SK-N-SH treated with all-trans-retinoic acid at 6 μM for 48 hours (cell line): Measurements from ENCODE around the gene MPI.

Source experiments
- ATAC-seq: fragments of 200-7000 bp; cut with Tn5 transposase; 3 replicates; pipeline ENCODE4 v1.9.1; 2020; ENCODE audit warnings: mild to moderate bottlenecking, moderate library complexity
- ARNTL ChIP-seq: fragments of 450-650 bp; formaldehyde crosslinking; IDR thresholded peaks from 2 replicates; pipeline ENCODE4 v1.5.0; 2020; ENCODE audit warnings: low read depth, mild to moderate bottlenecking, moderate library complexity, borderline replicate concordance
- BACH2 ChIP-seq: fragments of 250-450 bp; sonication (Bioruptor Pico); IDR thresholded peaks from 2 replicates; pipeline ENCODE4 v1.9.0; 2021; ENCODE audit warnings: mild to moderate bottlenecking, borderline replicate concordance
- CREB5 ChIP-seq: fragments of 250-450 bp; sonication (Bioruptor Pico); IDR thresholded peaks from 2 replicates; pipeline ENCODE4 v1.5.1; 2020; ENCODE audit warnings: low read depth, mild to moderate bottlenecking, moderate library complexity
- CSDC2 ChIP-seq: fragments of 250-450 bp; sonication (Bioruptor Pico); IDR thresholded peaks from 2 replicates; pipeline ENCODE4 v1.5.0; 2020; ENCODE audit warnings: mild to moderate bottlenecking, moderate library complexity
- CSRNP3 ChIP-seq: fragments of 250-450 bp; sonication (Bioruptor Pico); IDR thresholded peaks from 2 replicates; pipeline ENCODE4 v1.5.1; 2021; ENCODE audit warnings: mild to moderate bottlenecking, moderate library complexity
- ESRRG ChIP-seq: fragments of 250-450 bp; sonication (Bioruptor Pico); IDR thresholded peaks from 2 replicates; pipeline ENCODE4 v1.6.1; 2021; ENCODE audit warnings: mild to moderate bottlenecking
- GLIS3 ChIP-seq: fragments of 250-450 bp; sonication (Bioruptor Pico); IDR thresholded peaks from 2 replicates; pipeline ENCODE4 v1.5.0; 2020; ENCODE audit warnings: mild to moderate bottlenecking, moderate library complexity
- ISL1 ChIP-seq: fragments of 250-450 bp; sonication (Bioruptor Pico); IDR thresholded peaks from 2 replicates; pipeline ENCODE4 v2.1.2; 2022; ENCODE audit warnings: mild to moderate bottlenecking, moderate library complexity
- PATZ1 ChIP-seq: fragments of 250-450 bp; sonication (Bioruptor Pico); IDR thresholded peaks from 2 replicates; pipeline ENCODE4 v1.8.0; 2020; ENCODE audit warnings: mild to moderate bottlenecking, moderate library complexity, borderline replicate concordance
- PPARA ChIP-seq: fragments of 250-450 bp; sonication (Bioruptor Pico); IDR thresholded peaks from 2 replicates; pipeline ENCODE4 v1.5.0; 2020; ENCODE audit warnings: mild to moderate bottlenecking, borderline replicate concordance
- RARB ChIP-seq: fragments of 250-450 bp; sonication (Bioruptor Pico); IDR thresholded peaks from 2 replicates; pipeline ENCODE4 v1.8.0; 2021; ENCODE audit warnings: mild to moderate bottlenecking, moderate library complexity
- SNAI2 ChIP-seq: fragments of 250-450 bp; sonication (Bioruptor Pico); IDR thresholded peaks from 2 replicates; pipeline ENCODE4 v1.5.0; 2020; ENCODE audit warnings: mild to moderate bottlenecking, moderate library complexity
- TCF4 ChIP-seq: fragments of 250-450 bp; sonication (Bioruptor Pico); IDR thresholded peaks from 2 replicates; pipeline ENCODE4 v1.8.0; 2021; ENCODE audit warnings: mild to moderate bottlenecking, moderate library complexity, borderline replicate concordance
- TOX ChIP-seq: fragments of 250-450 bp; sonication (Bioruptor Pico); IDR thresholded peaks from 2 replicates; pipeline ENCODE4 v1.8.0; 2021; ENCODE audit warnings: mild to moderate bottlenecking, moderate library complexity, borderline replicate concordance
- TSHZ2 ChIP-seq: fragments of 250-450 bp; sonication (Bioruptor Pico); IDR thresholded peaks from 2 replicates; pipeline ENCODE4 v1.5.0; 2020; ENCODE audit warnings: mild to moderate bottlenecking, moderate library complexity
- ZC3H10 ChIP-seq: fragments of 250-450 bp; sonication (Bioruptor Pico); IDR thresholded peaks from 2 replicates; pipeline ENCODE4 v1.5.1; 2021; ENCODE audit warnings: mild to moderate bottlenecking, moderate library complexity
- ZFP30 ChIP-seq: fragments of 450-650 bp; formaldehyde crosslinking; IDR thresholded peaks from 2 replicates; pipeline ENCODE4 v1.5.0; 2022; ENCODE audit warnings: mild to moderate bottlenecking, moderate library complexity
- ZNF565 ChIP-seq: fragments of 450-650 bp; formaldehyde crosslinking; conservative IDR thresholded peaks from 2 replicates; pipeline ENCODE4 v1.5.0; 2020; ENCODE audit warnings: low read depth, mild to moderate bottlenecking, moderate library complexity
- ZNF70 ChIP-seq: fragments of 450-650 bp; formaldehyde crosslinking; IDR thresholded peaks from 2 replicates; pipeline ENCODE4 v1.5.0; 2020; ENCODE audit warnings: mild to moderate bottlenecking, moderate library complexity
- ZNF8 ChIP-seq: fragments of 450-650 bp; formaldehyde crosslinking; IDR thresholded peaks from 2 replicates; pipeline ENCODE4 v1.5.0; 2020; ENCODE audit warnings: mild to moderate bottlenecking, moderate library complexity
- TF ChIP-seq, protein P1 (sequence below): fragments of 250-450 bp; sonication (Bioruptor Pico); IDR thresholded peaks from 2 replicates; pipeline ENCODE4 v1.8.0; 2021; ENCODE audit warnings: low read depth, mild to moderate bottlenecking, moderate library complexity, borderline replicate concordance

Gene MPI

GRCh38 chr15:74866090-74866489, 23.8 kb upstream of the MPI start:
- TF ChIP-seq TCF4 (CRISPR knock-in tag): no peak
- no peak for TF ChIP-seq GLIS3 (CRISPR knock-in tag)
- TF ChIP-seq ZC3H10 (CRISPR knock-in tag): no peak
- TF ChIP-seq ZNF8 (CRISPR knock-in tag): no peak
- TF ChIP-seq TSHZ2: no peak
- peak; percentile 70 for ATAC-seq

DNA sequence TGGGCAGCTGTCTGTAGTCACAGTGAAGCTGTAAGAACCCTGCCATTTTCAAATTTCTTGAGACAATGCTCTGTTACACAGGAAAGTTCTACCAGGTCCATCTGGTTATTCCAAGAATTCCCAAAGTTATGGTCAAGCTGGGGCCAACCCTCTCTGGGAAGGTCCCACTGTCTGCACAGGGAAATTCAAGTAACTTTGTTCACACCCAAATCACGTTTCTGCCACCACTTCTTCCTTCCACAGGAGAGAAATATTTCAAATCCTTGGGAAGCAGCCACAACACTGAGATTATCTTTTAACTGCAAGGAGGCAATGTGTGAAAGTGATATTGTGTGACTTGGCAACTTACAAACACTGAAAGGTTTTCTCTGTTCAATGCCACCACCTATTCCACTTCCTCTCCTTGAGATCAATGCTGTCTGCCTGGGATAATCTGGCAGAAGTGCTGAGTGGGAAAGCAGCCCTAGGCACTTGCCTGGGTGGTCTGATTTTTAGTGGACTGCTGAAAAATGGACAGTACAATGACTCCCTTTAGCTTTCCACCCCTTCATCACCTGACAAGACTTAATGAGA, 22.3 kb upstream of the MPI start:
- TF ChIP-seq TOX (CRISPR knock-in tag) (no peak), ZNF565 (no peak), PPARA (CRISPR knock-in tag) (no peak), ESRRG (CRISPR knock-in tag) (no peak), CSDC2 (CRISPR knock-in tag) (no peak), CSRNP3 (CRISPR knock-in tag) (no peak), RARB (no peak), TCF4 (CRISPR knock-in tag) (no peak), ARNTL (CRISPR knock-in tag) (no peak), SNAI2 (CRISPR knock-in tag) (no peak), GLIS3 (CRISPR knock-in tag) (no peak), CREB5 (CRISPR knock-in tag) (no peak), ZNF8 (CRISPR knock-in tag) (no peak), ZFP30 (CRISPR knock-in tag) (no peak), ZNF70 (CRISPR knock-in tag) (no peak), PATZ1 (no peak), BACH2 (no peak), ISL1 (CRISPR knock-in tag) (no peak), TSHZ2 (no peak)
- TF ChIP-seq, protein P1, sequence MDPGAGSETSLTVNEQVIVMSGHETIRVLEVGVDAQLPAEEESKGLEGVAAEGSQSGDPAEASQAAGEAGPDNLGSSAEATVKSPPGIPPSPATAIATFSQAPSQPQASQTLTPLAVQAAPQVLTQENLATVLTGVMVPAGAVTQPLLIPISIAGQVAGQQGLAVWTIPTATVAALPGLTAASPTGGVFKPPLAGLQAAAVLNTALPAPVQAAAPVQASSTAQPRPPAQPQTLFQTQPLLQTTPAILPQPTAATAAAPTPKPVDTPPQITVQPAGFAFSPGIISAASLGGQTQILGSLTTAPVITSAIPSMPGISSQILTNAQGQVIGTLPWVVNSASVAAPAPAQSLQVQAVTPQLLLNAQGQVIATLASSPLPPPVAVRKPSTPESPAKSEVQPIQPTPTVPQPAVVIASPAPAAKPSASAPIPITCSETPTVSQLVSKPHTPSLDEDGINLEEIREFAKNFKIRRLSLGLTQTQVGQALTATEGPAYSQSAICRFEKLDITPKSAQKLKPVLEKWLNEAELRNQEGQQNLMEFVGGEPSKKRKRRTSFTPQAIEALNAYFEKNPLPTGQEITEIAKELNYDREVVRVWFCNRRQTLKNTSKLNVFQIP (CRISPR knock-in tag): no peak
- ATAC-seq: no peak
